ENCODE data around the gene PAGE2B. TPM values are rescaled to one million over a fixed set of nuclear protein-coding genes. Genes with fewer than 3 reads are reported as not detected.

The PAGE2B gene, protein sequence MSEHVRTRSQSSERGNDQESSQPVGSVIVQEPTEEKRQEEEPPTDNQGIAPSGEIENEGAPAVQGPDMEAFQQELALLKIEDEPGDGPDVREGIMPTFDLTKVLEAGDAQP
- polyA plus RNA-seq, result not detected in 2 replicates

DNA sequence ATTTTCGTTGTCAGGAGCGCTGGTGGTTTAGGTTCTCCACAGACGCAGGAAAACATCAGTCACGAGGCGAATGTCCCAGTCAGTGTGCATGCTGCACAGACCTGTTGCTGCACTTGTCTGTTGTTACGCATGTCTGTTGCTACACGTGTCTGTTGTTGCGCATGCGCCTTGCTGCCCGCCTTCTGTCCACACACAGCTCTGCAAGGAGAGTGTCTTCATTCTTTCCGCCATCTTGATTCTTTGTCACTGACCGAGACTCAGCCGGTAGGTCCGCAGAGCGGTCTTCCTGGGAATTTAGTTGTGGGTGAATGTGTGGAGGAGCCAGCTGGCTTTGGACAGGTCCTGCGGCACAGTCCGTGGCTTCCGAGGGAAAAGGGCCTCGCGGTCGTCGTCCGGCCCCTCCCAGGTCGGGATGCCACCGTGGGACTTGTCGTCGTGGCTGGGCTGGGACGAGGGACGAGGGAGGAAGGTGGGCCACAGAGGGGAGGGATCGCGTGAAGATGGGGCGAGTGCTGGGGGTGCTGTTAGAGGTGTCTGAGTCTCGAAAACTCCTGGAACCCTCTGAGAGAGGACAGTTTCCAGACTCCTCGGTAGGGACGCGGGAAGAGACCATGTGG lies at the start of gene PAGE2B:
Gene PAGE2B (plus strand): TSS at position 180 of the 617 bp plus-strand sequence. CDS start 1,012 bp downstream, outside the sequence.

DNA sequence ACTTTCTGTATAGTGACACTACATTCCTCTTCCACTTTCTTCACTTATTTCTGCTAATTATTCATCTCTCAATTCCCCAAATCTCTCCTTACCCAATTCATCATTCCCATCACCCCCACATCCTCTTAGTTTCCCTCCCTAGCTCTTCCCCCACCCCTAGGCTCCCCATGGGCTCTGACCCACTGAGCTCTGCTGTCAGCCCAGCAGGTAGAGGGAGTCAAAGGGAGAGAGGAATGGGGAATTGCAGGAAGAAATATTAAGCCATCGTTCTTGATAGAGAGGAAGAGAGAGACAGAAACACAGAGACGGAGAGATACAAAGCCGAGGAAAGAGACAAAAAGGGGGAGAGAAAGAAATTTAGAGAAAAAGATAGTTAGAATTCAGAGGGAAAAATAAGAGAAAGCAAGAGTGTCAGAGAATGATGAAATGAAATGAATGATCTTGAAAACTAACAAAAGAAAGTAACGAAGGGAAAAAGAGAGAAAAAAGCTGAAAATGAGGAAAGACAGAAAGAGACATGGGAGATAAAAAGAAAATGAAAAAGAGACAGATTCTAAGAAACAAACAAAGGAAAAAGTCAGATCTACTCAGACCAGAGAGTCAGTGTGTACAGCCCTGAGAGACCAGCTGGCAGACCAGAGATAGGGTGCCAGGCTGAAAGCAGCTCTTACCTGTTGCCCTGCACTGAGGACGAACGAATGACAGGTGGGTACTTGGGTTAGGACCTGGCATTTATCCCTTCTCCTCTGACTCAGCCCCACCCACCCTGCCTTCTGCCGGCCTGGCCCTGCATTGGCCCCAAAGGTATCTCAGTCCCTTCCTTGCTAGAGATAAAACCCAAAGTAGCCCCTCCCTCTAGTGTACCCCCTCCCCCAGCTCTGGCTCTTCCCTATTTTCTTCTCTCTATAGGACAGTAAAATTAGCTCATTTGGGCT lies 44.3 kb upstream of the PAGE2B start, which contains the start of gene ALAS2:
Gene ALAS2 (minus strand): TSS at position 707 of the 935 bp plus-strand sequence. CDS start 4,977 bp downstream, outside the sequence.

DNA sequence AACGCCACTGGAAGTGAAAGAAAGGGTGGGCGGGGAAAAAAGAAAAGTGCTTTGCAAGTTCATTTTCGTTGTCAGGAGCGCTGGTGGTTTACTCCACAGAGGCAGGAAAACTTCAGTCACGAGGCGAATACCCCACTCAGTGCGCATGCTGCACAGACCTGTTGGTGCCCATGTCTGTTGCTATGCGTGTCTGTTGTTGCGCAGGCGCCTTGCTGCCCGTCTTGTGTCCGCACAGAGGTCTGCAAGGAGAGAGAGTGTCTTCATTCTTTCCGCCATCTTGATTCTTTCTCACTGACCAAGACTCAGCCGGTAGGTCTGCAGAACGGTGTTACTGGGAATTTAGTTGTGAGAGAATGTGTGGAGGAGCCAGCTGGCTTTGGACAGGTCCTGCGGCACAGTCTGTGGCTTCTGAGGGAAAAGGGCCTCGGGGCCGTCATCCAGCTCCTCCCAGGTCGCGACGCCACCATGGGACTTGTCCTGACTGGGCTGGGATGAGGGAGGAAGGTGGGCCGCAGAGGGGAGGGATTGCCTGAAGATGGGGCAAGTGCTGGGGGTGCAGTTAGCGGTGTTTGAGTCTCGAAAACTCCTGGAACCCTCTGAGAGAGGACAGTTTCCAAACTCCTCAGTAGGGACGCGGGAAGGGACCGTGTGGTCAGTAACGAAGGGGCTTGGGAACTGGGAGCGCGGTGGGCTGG lies 14.1 kb downstream of the PAGE2B start, which contains the start of gene PAGE2:
Gene PAGE2 (plus strand): TSS at position 224 of the 695 bp plus-strand sequence. CDS start 1,003 bp downstream, outside the sequence.

Other genes starting within 250 kb of the PAGE2B start
- gene TRO, start 154.2 kb upstream of the PAGE2B start, polyA plus RNA-seq, result 27.0 and 31.1 TPM in 2 replicates
- not detected in 2 replicates for gene PFKFB1, start 80.8 kb upstream of the PAGE2B start, polyA plus RNA-seq
- gene APEX2, start 74.7 kb upstream of the PAGE2B start, polyA plus RNA-seq, result 1.5 and 2.0 TPM in 2 replicates
- not detected in 2 replicates for gene ALAS2, start 44.1 kb upstream of the PAGE2B start, polyA plus RNA-seq
- not detected in 2 replicates for gene PAGE2, start 14.0 kb downstream of the PAGE2B start, polyA plus RNA-seq
- not detected in 2 replicates for gene PAGE5, start 145.3 kb downstream of the PAGE2B start, polyA plus RNA-seq
- not detected in 2 replicates for gene PAGE3, start 189.9 kb downstream of the PAGE2B start, polyA plus RNA-seq